CD4-positive, alpha-beta T cell treated with Interleukin-17A for 1 hour (primary cell): ENCODE results near the gene DNAJB7.
"Not testable (repeated sequence)": the region's sequence is repeated elsewhere in the genome, so short reads cannot be mapped to it uniquely, and the experiment has no call there.

Experiments
- DNase-seq: peaks from one replicate; pipeline ENCODE4 v3.0.0-alpha.2; 2020

Gene DNAJB7

GRCh38 chr22:40862013-40862412 lies at the start of gene DNAJB7:
TSS of gene DNAJB7 (minus strand) at chr22:40862113. CDS start at chr22:40861994, 119 bp downstream.
- DNase-seq = no peak

GRCh38 chr22:40908895-40909294 lies 47.0 kb upstream of the DNAJB7 start:
- DNase-seq = no peak

GRCh38 chr22:40904101-40904500 lies 42.2 kb upstream of the DNAJB7 start:
- DNase-seq = no peak

GRCh38 chr22:40898850-40899357 lies 37.0 kb upstream of the DNAJB7 start:
- peak; percentile 67 for DNase-seq

GRCh38 chr22:40894417-40894816 lies 32.5 kb upstream of the DNAJB7 start:
- DNase-seq = no peak

- DNase-seq = no peak
Measured at GRCh38 chr22:40890881-40891280, 29.0 kb upstream of the DNAJB7 start.

GRCh38 chr22:40889116-40889515 lies 27.2 kb upstream of the DNAJB7 start:
- no peak for DNase-seq

GRCh38 chr22:40878922-40879321 lies 17.0 kb upstream of the DNAJB7 start:
- DNase-seq = no peak

- no peak for DNase-seq
Measured at GRCh38 chr22:40877488-40877887, 15.6 kb upstream of the DNAJB7 start.

GRCh38 chr22:40876907-40877306 lies 15.0 kb upstream of the DNAJB7 start:
- DNase-seq = no peak

- no peak for DNase-seq
Measured at GRCh38 chr22:40875111-40875510, 13.2 kb upstream of the DNAJB7 start.

- DNase-seq = no peak
Measured at GRCh38 chr22:40874016-40874415, 12.1 kb upstream of the DNAJB7 start.

- not testable (repeated sequence) for DNase-seq
Measured at GRCh38 chr22:40868379-40868778, 6.5 kb upstream of the DNAJB7 start.

- DNase-seq = no peak
Measured at GRCh38 chr22:40867109-40867508, 5.2 kb upstream of the DNAJB7 start.

GRCh38 chr22:40862537-40862936 lies 624 bp upstream of the DNAJB7 start:
- DNase-seq = no peak

- DNase-seq = no peak
Measured at GRCh38 chr22:40857309-40857855, 4.5 kb downstream of the DNAJB7 start.

GRCh38 chr22:40856513-40857308 lies 5.2 kb downstream of the DNAJB7 start, which contains the start of the genes ST13 and XPNPEP3:
TSS of gene ST13 (minus strand) at chr22:40856639. CDS start at chr22:40856540, 99 bp downstream.
TSS of gene XPNPEP3 (plus strand) at chr22:40857148. CDS start at chr22:40857182, 34 bp downstream.
- peak; percentile 97 for DNase-seq

GRCh38 chr22:40855979-40856512 lies 5.9 kb downstream of the DNAJB7 start:
- DNase-seq = peak; percentile 42

- DNase-seq = peak; percentile 22
Measured at GRCh38 chr22:40855071-40855978, 6.6 kb downstream of the DNAJB7 start.

GRCh38 chr22:40853961-40854360 lies 8.0 kb downstream of the DNAJB7 start:
- no peak for DNase-seq

- DNase-seq = no peak
Measured at GRCh38 chr22:40853333-40853732, 8.6 kb downstream of the DNAJB7 start.

- not testable (repeated sequence) for DNase-seq
Measured at GRCh38 chr22:40845816-40846215, 16.1 kb downstream of the DNAJB7 start.

- no peak for DNase-seq
Measured at GRCh38 chr22:40844951-40845350, 17.0 kb downstream of the DNAJB7 start.
